HEK293T (cell line): ENCODE measurements around the gene OR2AE1.

Experiments
- ARNT ChIP-seq: fragments of 450-650 bp; IDR thresholded peaks from 2 replicates; pipeline ENCODE4 v1.6.1; 2017; ENCODE audit warnings: mild to moderate bottlenecking
- BHLHE40 ChIP-seq: fragments of 450-650 bp; IDR thresholded peaks from 2 replicates; pipeline ENCODE4 v1.6.1; 2016; ENCODE audit warnings: mild to moderate bottlenecking, moderate library complexity, borderline replicate concordance
- ELF4 ChIP-seq: fragments of 450-650 bp; IDR thresholded peaks from 2 replicates; pipeline ENCODE4 v1.6.1; 2017; ENCODE audit warnings: antibody characterized with exemption
- FOXA1 ChIP-seq: fragments of 450-650 bp; IDR thresholded peaks from 2 replicates; pipeline ENCODE4 v1.6.1; 2016; ENCODE audit warnings: mild to moderate bottlenecking
- FOXK2 ChIP-seq: fragments of 450-650 bp; IDR thresholded peaks from 2 replicates; pipeline ENCODE4 v1.6.1; 2016; ENCODE audit warnings: mild to moderate bottlenecking
- FOXM1 ChIP-seq: fragments of 450-650 bp; IDR thresholded peaks from 2 replicates; pipeline ENCODE4 v1.6.1; 2017; ENCODE audit warnings: mild to moderate bottlenecking, borderline replicate concordance
- HDGF ChIP-seq: fragments of 450-650 bp; IDR thresholded peaks from 2 replicates; pipeline ENCODE4 v1.6.1; 2017; ENCODE audit warnings: antibody characterized with exemption, borderline replicate concordance
- L3MBTL2 ChIP-seq: fragments of 450-650 bp; conservative IDR thresholded peaks from 2 replicates; pipeline ENCODE4 v1.6.1; 2016; ENCODE audit warnings: mild to moderate bottlenecking
- NFRKB ChIP-seq: fragments of 450-650 bp; IDR thresholded peaks from 2 replicates; pipeline ENCODE4 v1.6.1; 2016; ENCODE audit warnings: mild to moderate bottlenecking, moderate library complexity
- SP1 ChIP-seq: fragments of 450-650 bp; IDR thresholded peaks from 2 replicates; pipeline ENCODE4 v1.6.1; 2017
- SUZ12 ChIP-seq: fragments of 450-650 bp; IDR thresholded peaks from 2 replicates; pipeline ENCODE4 v1.6.1; 2016; ENCODE audit warnings: mild to moderate bottlenecking
- TARDBP ChIP-seq: fragments of 450-650 bp; IDR thresholded peaks from 2 replicates; pipeline ENCODE4 v1.6.1; 2016
- TF ChIP-seq, protein P1 (sequence below): fragments of 450-650 bp; IDR thresholded peaks from 2 replicates; pipeline ENCODE4 v1.6.1; 2016

DNA sequence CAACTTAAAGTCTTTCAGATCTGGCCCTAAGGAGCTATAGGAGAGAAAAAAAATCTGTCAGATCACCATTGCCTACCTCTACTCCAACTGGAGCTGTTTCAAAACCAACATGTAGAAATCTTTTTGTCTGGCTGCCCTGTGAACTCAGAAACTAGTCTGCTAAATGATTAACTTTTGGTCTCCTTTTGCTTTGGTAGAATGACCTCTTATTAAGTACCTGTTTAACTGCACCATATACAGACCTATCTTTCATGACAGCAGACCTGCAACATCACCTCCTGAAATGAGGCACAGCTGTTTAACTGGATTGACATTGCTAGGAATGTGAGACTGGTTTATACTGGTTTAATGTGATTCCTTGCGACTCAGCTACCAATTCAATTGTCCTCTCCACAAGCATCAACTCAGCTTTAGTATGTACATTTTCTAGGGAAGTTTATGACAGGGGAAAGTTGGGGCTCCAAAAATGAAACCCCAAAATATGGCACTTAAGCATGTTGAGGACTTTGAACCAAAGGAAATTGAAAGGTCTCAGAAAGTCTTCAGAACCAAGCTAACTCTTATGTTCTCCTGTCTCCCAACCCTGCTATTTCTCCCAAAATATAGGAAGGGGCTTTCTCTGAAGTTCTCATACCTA, 47.2 kb downstream of the OR2AE1 start:
- TF ChIP-seq, protein P1, sequence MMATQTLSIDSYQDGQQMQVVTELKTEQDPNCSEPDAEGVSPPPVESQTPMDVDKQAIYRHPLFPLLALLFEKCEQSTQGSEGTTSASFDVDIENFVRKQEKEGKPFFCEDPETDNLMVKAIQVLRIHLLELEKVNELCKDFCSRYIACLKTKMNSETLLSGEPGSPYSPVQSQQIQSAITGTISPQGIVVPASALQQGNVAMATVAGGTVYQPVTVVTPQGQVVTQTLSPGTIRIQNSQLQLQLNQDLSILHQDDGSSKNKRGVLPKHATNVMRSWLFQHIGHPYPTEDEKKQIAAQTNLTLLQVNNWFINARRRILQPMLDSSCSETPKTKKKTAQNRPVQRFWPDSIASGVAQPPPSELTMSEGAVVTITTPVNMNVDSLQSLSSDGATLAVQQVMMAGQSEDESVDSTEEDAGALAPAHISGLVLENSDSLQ: no peak
- TF ChIP-seq FOXK2: no peak
- no peak for TF ChIP-seq SP1
- no peak for TF ChIP-seq ELF4
- no peak for TF ChIP-seq BHLHE40
- TF ChIP-seq SUZ12: no peak
- TF ChIP-seq FOXM1: no peak
- TF ChIP-seq ARNT: no peak
- no peak for TF ChIP-seq NFRKB
- TF ChIP-seq L3MBTL2: no peak
- TF ChIP-seq HDGF: no peak
- TF ChIP-seq TARDBP: no peak
- TF ChIP-seq FOXA1: no peak
